Measurements from ENCODE around the gene TAMM41. TPM values are rescaled to one million over a fixed set of nuclear protein-coding genes. Genes with fewer than 3 reads are reported as not detected.

Gene TAMM41
- total and polyA plus RNA-seq, 10 donors, result 10.4 to 33.9 (median 21.5) TPM

GRCh38 chr3:11764931-11765363, 81.7 kb downstream of the TAMM41 start:
- DNase-seq, result no peak
- Histone ChIP-seq H3K9me3 (no peaks in the 10 kb centered on the region), H3K36me3 (no peaks in the 10 kb centered on the region), H3K4me3 (no peak overlapping the region), H3K27me3 (replicated peaks in 1 of 7) (no peaks in the 10 kb centered on the region), H3K4me1 (peaks cover 0 to 2% (median under 1%) of the 10 kb centered on the region in 6 donors), H3K27ac (no peak overlapping the region)
- intact Hi-C loops (cut with DNase I; ENCODE audit: low total_unique reads), result no loop called here
- WGBS, 5 donors, result 50 to 79% (median 56%) methylated on average over 5 of the region's 5 CpGs
- no peak for TF ChIP-seq POLR2A (IDR thresholded peaks at IDR 0.05)
- TF ChIP-seq POLR2AphosphoS5 (IDR thresholded peaks at IDR 0.05), result no peak
- no peak for TF ChIP-seq CTCF (IDR thresholded peaks at IDR 0.05 in 8 of 11, conservative IDR thresholded peaks at IDR 0.05 in 3 of 11)

- intact Hi-C loops (cut with DNase I; ENCODE audit: low total_unique reads), result no loop called here
- H3K27ac ChIP-seq, result no peak overlapping the region
- no peaks in the 10 kb centered on the region for H3K27me3 ChIP-seq (replicated peaks in 1 of 7)
- no peak for DNase-seq
- H3K4me3 ChIP-seq, result no peak overlapping the region
- no peaks in the 10 kb centered on the region for H3K36me3 ChIP-seq
- WGBS, 5 donors, result 63 to 93% (median 72%) methylated on average over 2 of the region's 2 CpGs
- no peak for TF ChIP-seq POLR2AphosphoS5 (IDR thresholded peaks at IDR 0.05)
- no peak for TF ChIP-seq POLR2A (IDR thresholded peaks at IDR 0.05)
- no peak for TF ChIP-seq CTCF (IDR thresholded peaks at IDR 0.05 in 8 of 11, conservative IDR thresholded peaks at IDR 0.05 in 3 of 11)
- no peaks in the 10 kb centered on the region for H3K4me1 ChIP-seq
- H3K9me3 ChIP-seq, result no peaks in the 10 kb centered on the region
These were observed 86.7 kb downstream of the TAMM41 start for GRCh38 chr3:11759996-11760395.

GRCh38 chr3:11757929-11758328, 88.8 kb downstream of the TAMM41 start:
- 83 to 92% (median 87%) methylated on average over 6 of the region's 6 CpGs for WGBS, 5 donors
- no peak overlapping the region for H3K4me3 ChIP-seq
- no peaks in the 10 kb centered on the region for H3K27me3 ChIP-seq (replicated peaks in 1 of 7)
- DNase-seq, result no peak
- H3K4me1 ChIP-seq, result no peaks in the 10 kb centered on the region
- intact Hi-C loops (cut with DNase I; ENCODE audit: low total_unique reads), result no loop called here
- H3K9me3 ChIP-seq, result no peaks in the 10 kb centered on the region
- TF ChIP-seq CTCF (IDR thresholded peaks at IDR 0.05 in 8 of 11, conservative IDR thresholded peaks at IDR 0.05 in 3 of 11), result no peak
- no peak for TF ChIP-seq POLR2AphosphoS5 (IDR thresholded peaks at IDR 0.05)
- no peak for TF ChIP-seq POLR2A (IDR thresholded peaks at IDR 0.05)
- H3K27ac ChIP-seq, result no peak overlapping the region
- no peaks in the 10 kb centered on the region for H3K36me3 ChIP-seq

- no peak for DNase-seq
- TF ChIP-seq CTCF (IDR thresholded peaks at IDR 0.05 in 8 of 11, conservative IDR thresholded peaks at IDR 0.05 in 3 of 11), result no peak
- no peak for TF ChIP-seq POLR2AphosphoS5 (IDR thresholded peaks at IDR 0.05)
- TF ChIP-seq POLR2A (IDR thresholded peaks at IDR 0.05), result no peak
These were observed 89.2 kb downstream of the TAMM41 start for GRCh38 chr3:11757441-11757875.

More at GRCh38 chr3:11757441-11757875, 89.2 kb downstream of the TAMM41 start:
- Histone ChIP-seq H3K27ac (no peak overlapping the region), H3K4me1 (no peaks in the 10 kb centered on the region), H3K27me3 (replicated peaks in 1 of 7) (no peaks in the 10 kb centered on the region), H3K9me3 (no peaks in the 10 kb centered on the region), H3K4me3 (no peak overlapping the region), H3K36me3 (no peaks in the 10 kb centered on the region)
- intact Hi-C loops (cut with DNase I; ENCODE audit: low total_unique reads), result no loop called here
- 69 to 79% (median 75%) methylated on average over 9 of the region's 9 CpGs for WGBS, 5 donors
